ENCODE data around the gene NRG3.

- TF ChIP-seq SUZ12 (IDR thresholded peaks at IDR 0.05; ENCODE audit: extremely low read depth, insufficient read depth, insufficient read length), result no peak
- no peak for TF ChIP-seq ZNF274 (IDR thresholded peaks at IDR 0.05; ENCODE audit: low read depth, low read length)
- TF ChIP-seq YY1 (IDR thresholded peaks at IDR 0.05; ENCODE audit: insufficient read depth, insufficient read length), result no peak
Measured at GRCh38 chr10:82310839-82311238, 435.8 kb downstream of the NRG3 start.

All from NT2/D1 (cell line).